Stimulated activated CD4-positive, alpha-beta T cell treated with anti-CD3 and anti-CD28 coated beads, Interleukin-4, amount 100 ng/mL, for 4 hours (primary cell): ENCODE data around the gene GMNC.
"Not testable (repeated sequence)": the region's sequence is repeated elsewhere in the genome, so short reads cannot be mapped to it uniquely, and the experiment has no call there.

Experiments
- DNase-seq, 2 experiments: peaks; one replicate each; pipeline ENCODE4 v3.0.0-alpha.2; 2020

Gene GMNC

DNA sequence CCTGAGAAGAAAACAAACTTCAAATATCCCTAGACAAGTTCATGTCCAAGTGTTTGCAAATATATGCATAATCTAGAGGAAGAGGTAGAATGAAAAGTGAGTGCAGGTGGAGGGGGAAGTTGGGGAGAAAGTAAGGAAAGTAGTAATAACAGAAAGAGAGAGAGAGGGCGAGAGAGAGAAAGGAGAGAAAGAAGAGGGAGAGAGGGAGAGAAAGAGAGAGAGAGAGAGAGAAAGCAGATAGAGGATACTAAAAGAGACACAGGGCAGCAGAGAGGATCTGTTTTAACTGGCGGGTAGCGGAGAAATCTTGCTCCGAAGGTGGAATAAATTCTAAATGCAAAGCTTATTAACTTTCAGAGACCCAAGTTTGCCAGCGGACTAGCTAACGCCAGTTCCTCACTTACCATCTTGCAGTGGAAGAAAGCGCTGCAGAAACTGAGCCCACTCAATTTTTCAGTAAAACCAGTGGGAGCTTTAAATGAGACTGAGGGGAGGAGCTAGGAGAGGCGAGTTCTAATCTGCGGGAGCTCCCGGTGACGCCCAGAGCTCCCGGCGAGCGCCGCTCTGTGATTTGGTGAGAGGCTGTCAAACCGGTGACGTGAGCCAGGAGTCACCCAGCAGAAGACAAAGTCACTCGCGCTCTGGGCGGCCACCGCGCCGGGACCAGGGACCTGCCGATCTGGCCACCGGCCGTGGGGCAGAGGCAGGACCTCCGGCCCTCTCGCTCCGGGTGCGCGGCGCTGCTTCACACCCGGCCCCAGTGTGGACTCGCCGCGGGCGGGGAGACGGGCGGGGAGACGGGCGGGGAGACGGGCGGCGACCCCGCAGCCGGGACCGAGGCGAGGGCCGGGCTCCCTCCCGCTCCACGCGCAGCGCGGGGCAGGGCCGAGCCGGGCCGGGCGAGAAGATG, at the start of gene GMNC:
Gene GMNC, minus strand, starts transcription at position 486 of the 910 bp plus-strand sequence. Its CDS starts 79 bp downstream, at position 407.
- DNase-seq = peak; percentile 5 to 31

GRCh38 chr3:190911382-190911781, 48.9 kb upstream of the GMNC start:
- no peak for DNase-seq

DNA sequence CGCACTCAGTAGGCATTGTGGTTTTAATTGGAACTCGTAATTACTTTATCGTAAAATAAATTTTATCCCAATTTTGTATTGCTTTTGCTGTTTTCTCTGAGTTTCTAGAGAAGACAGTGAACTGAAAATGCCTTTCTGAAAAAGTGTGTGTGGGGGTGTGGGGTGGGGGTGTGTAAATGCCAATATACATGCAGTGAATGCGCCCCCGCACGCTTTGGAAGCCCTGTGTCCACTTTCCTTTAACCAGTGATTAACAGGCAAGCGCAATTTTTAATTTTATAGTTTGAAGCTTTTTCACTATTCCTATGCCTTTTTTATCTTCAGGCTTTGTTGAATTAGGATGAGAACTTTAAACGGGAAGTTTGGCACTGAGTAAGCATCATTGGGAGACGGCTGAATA, 47.4 kb upstream of the GMNC start:
- no peak for DNase-seq

- no peak for DNase-seq
Measured at GRCh38 chr3:190903156-190903555, 40.7 kb upstream of the GMNC start.

DNA sequence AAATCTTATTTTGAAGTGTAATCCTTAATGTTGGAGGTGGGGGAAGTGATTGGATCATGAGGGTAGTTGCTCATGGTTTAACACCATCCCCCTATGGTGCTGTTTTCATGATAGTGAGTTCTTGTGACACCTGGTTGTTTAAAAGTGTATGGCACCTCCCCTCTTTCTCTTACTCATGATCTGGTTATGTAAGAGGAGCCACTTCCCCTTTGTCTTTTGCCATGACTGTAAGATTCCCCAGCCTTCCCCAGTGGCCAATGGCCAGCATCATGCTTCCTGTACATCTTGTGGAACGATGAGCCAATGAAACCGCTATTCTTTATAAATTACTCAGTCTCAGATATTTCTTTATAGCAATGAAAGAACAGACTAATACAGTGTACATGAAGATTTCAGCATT, 39.8 kb upstream of the GMNC start:
- no peak for DNase-seq

- no peak for DNase-seq
Measured at GRCh38 chr3:190892395-190892902, 30.0 kb upstream of the GMNC start.

DNA sequence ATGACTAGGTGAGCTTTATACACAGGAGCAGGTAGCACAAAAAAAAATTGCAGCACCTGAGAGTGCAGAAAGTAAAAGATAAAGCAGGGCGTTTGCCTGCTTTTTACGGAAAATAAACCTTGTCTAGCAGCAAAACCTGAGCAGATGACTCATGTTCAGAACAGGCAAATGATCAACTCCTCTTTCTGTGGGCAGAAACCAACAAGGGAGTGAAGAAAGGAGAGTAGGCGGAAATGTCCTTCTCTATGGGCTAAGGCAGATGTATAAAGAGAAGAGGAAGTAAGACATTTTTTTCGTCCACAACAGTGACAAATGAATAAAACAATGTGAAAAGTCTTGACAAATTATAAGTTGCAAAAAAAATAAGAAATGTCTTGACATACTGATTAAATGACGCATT, 24.5 kb upstream of the GMNC start:
- no peak for DNase-seq

- DNase-seq = peak in 1 of 2 experiments; percentile 8
Measured at GRCh38 chr3:190883973-190884832, 21.7 kb upstream of the GMNC start.

DNA sequence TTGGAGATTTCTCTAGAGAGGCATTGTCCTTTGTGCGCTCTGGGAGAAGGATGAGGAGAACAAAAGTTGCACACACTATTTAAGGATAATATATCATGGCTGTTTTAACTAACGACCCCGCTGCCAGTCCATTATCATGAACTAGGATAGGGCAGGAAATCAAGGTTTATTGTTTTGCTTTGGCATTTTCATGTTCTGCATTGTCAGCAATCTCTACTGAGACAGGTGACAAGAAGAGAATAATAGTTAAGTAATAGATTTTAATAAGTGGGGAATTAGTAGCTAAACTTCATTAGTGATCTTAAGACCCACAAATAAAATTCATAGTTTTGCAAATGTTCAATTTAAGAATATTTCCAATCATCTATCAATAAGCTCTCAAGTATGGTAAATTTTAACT, 20.6 kb upstream of the GMNC start:
- no peak for DNase-seq

DNA sequence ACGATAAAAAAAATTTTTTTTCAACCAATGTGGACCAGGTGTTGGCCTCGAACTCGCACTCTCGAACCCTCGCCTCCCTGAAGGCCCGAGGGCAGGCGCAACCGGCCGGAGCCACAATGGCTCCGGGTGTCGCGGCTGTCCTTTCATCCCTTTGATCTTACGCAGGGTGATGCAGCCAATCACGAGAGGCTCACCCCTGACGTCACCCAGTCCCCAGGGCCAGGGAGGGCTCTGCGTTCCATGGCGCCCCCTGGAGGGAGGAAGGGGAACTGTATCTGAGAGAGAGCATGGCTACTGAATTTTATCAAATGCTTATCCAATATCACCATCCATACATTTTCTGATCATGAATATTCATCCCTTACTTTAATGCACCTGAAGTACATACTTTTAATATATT, 15.4 kb upstream of the GMNC start:
- DNase-seq = no peak

GRCh38 chr3:190876433-190876832, 13.9 kb upstream of the GMNC start:
- DNase-seq = not testable (repeated sequence)

- DNase-seq = not testable (repeated sequence)
Measured at GRCh38 chr3:190875061-190875460, 12.6 kb upstream of the GMNC start.

GRCh38 chr3:190870127-190870526, 7.6 kb upstream of the GMNC start:
- no peak for DNase-seq

DNA sequence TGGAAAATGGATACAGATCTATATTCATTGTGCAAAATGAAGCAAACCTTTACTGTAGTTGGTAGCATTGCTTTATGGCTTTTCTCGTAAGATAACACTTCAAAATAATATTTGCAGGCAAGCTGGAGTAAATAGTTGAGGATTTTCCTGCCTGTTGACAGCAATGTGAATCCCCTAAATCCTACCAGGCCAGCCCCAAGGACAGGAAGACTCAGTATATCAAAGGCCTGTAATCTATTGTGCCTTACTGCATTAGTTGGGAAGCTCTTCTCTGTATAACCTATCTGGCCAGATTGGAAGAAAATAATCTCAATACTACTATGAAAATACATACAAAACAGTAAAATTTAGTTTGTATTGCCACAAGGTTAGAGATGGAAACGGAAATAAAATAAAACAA, 4.6 kb upstream of the GMNC start:
- no peak for DNase-seq

GRCh38 chr3:190865828-190866227, 3.3 kb upstream of the GMNC start:
- no peak for DNase-seq

- no peak for DNase-seq
Measured at GRCh38 chr3:190865419-190865818, 2.9 kb upstream of the GMNC start.

DNA sequence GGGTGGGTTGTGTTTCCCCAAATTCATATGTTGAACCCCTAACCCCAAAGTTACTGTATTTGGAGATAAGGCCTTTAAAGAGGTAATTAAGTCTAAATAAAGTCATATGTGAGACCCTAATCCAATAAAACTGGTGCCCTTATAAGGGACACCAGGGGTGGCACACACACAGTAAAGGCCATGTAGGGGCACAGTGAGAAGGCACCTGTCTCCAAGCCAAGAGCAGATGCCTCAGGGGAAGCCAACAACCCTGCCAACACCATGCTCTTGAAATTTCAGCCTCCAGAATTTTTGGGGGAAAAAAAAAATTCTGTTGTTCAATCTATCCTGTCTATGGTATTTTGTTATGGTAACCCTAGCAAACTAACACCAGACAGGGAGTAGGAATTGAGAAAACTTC, 1.5 kb upstream of the GMNC start:
- DNase-seq = no peak

GRCh38 chr3:190863119-190863465, 598 bp upstream of the GMNC start:
- DNase-seq = no peak

DNA sequence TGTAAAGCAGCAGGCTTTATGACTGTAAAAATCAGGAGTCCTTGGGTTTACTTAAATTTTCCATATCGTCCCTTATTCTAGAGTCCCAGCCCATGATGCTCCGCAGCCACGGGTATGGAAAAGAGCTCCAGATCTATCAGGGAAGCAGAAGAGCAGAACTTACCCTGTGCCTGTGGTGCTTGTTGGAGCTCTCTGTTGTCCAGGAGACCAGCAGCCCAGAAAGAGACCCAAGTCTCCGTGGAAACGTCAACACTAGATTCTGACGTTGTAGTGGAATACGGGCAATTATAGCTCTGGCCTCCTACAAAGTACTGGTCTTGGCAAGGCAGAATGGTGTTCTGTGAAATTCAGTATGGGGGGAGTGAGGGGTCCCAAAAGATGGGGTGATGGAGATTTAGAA, 2.0 kb downstream of the GMNC start:
- DNase-seq = no peak

DNA sequence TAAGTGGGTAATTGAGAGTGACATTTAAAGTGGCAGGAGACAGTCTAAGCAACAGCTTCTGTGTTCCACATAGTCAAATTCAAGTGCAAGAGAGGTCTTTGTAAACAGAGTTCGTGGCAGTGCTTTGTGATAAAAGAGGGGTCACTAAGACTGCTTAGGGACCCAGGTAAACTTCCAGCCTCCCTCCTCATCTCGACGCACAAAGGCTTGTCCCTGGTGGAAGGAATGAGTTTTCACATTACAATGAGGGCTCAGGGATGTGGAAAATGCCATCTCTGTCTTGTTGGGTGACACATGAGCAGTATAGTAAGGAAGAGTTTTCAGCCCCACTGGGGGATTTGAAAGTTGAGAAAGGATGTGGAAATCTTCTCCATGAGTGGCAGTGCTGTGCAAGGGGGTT, 7.3 kb downstream of the GMNC start:
- no peak for DNase-seq

- no peak for DNase-seq
Measured at GRCh38 chr3:190854062-190854461, 8.4 kb downstream of the GMNC start.

DNA sequence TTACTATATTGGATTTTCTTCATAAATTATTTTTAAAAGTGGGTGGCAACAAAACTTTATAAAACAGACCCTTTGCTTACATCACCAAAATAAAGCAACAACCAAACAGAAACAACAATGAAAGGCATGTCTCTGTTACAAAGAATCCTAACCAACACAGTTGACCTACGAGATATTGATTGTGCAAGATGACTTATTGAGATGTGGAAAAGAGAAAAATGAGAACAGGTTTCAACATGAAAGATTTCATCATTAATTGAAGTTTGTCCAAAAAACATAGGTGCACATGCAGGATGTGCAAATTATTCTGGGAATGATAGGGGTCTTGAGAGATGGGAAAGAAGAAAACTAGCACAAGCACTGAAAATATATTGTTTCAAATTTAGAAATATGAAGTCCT, 9.0 kb downstream of the GMNC start:
- no peak for DNase-seq

DNA sequence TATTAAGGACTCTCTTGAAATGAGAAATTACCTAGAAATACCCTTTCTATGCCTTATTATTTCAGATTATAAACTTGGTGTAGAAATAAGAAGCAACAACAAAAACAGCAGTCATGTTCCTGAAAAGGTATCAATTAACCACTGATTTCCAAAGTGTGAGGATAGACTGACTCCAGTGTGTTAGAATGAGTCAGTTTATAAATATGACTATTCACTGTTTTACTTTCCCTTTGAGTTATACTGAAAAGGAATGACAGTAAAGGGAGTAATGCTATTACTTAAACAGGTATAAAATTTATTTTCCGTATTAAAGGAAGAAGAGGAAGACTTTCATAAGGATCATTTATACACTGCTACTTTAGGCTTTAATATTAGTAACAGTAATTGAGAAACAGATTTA, 12.9 kb downstream of the GMNC start:
- no peak for DNase-seq

- no peak for DNase-seq
Measured at GRCh38 chr3:190848870-190849269, 13.6 kb downstream of the GMNC start.
